Brain microvascular endothelial cell (primary cell): ENCODE results near the gene PTPN14.

Experiments used
- DNase-seq: peaks from one replicate; pipeline ENCODE4 v3.0.0-alpha.2; 2020
- H3K27ac ChIP-seq: fragments of 250-450 bp; sonication (Bioruptor Pico); 2 replicates; pipeline ENCODE4 v1.5.1; 2020; ENCODE audit warnings: mild to moderate bottlenecking, moderate library complexity
- H3K27me3 ChIP-seq: fragments of 250-450 bp; sonication (Bioruptor Pico); replicated peaks from 2 replicates; pipeline ENCODE4 v1.5.1; 2020; ENCODE audit warnings: mild to moderate bottlenecking
- H3K36me3 ChIP-seq: fragments of 250-450 bp; sonication (Bioruptor Pico); replicated peaks from 2 replicates; pipeline ENCODE4 v1.5.1; 2020; ENCODE audit warnings: mild to moderate bottlenecking
- H3K4me3 ChIP-seq: 2 replicates; pipeline ENCODE4 v1.5.1; 2011; ENCODE audit warnings: low read depth, mild to moderate bottlenecking, control low read depth, low read length, moderate library complexity
- CTCF ChIP-seq: IDR thresholded peaks from 2 replicates; pipeline ENCODE4 v1.5.1; 2011; ENCODE audit warnings: low read depth, mild to moderate bottlenecking, moderate library complexity, low read length, control low read depth, inconsistent platforms; ENCODE audit errors: missing control alignments
- in situ Hi-C: cut with HindIII; loops from 2 replicates; pipeline ENCODE4 v1.10.0; 2017; ENCODE audit warnings: low sequenced_read_pairs, low pct_ligation_motif_present

The PTPN14 gene

GRCh38 chr1:214449371-214449770, 102.0 kb downstream of the PTPN14 start:
- no peaks in the 10 kb centered on the region for H3K27me3 ChIP-seq
- no peak overlapping the region for H3K4me3 ChIP-seq
- in situ Hi-C loops = no loop called here
- DNase-seq = no peak
- no peak for TF ChIP-seq CTCF
- no peak overlapping the region for H3K27ac ChIP-seq
- H3K36me3 ChIP-seq = no peaks in the 10 kb centered on the region

GRCh38 chr1:214448536-214448935, 102.9 kb downstream of the PTPN14 start:
- Histone ChIP-seq H3K4me3 (no peak overlapping the region), H3K27ac (no peak overlapping the region), H3K36me3 (no peaks in the 10 kb centered on the region), H3K27me3 (no peaks in the 10 kb centered on the region)
- in situ Hi-C loops = no loop called here
- DNase-seq = no peak
- no peak for TF ChIP-seq CTCF

GRCh38 chr1:214447557-214447871, 103.9 kb downstream of the PTPN14 start:
- Histone ChIP-seq H3K27ac (peak overlapping the region; percentile 93), H3K36me3 (no peaks in the 10 kb centered on the region), H3K27me3 (no peaks in the 10 kb centered on the region), H3K4me3 (no peak overlapping the region)
- no peak for TF ChIP-seq CTCF
- in situ Hi-C loops = no loop called here
- DNase-seq = no peak

DNA sequence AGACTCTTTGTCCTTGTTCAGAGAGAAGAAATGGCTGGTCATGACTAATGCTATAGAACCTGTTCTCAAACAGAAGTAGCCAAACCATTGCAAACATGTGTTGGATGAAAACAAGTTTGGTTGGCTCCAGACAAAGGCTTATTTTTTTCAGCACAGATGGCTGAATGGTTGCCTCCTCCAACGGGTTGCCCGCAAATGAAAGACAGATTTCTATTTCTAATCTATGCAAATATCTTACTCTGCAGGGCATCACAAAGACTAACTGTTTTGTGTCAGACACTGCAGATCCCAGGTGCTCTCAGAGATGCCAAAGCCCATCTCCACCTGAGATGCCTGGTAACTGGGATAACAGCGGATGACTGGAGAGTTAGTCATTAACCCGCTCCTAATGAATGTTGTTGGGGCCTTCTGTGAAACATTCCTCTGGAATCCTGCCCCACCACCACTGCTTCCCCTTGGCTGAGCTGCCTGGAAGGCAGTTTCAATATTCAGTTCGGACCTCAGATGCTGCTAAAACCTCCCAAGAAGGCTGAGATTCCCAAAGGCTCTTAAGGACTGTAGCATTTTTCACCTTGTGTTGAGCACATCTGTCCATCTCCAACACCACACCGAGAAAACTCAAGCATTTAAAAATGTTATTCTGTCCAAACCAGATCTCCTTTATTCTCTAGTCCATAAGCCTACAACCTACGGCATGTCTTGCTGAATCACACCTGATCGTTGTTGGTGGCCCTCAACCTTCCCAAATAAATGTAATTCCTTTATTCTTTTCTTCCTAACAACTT, 104.4 kb downstream of the PTPN14 start:
- Histone ChIP-seq H3K27ac (peak overlapping the region; percentile 93), H3K36me3 (no peaks in the 10 kb centered on the region), H3K27me3 (no peaks in the 10 kb centered on the region), H3K4me3 (peak overlapping the region; percentile 13)
- peak; percentile 89 for DNase-seq
- in situ Hi-C loops = no loop called here
- TF ChIP-seq CTCF = no peak

GRCh38 chr1:214445831-214446614, 105.4 kb downstream of the PTPN14 start:
- TF ChIP-seq CTCF = no peak
- Histone ChIP-seq H3K27me3 (no peaks in the 10 kb centered on the region), H3K4me3 (no peak overlapping the region), H3K27ac (peak overlapping the region; percentile 93), H3K36me3 (no peaks in the 10 kb centered on the region)
- peak; percentile 40 for DNase-seq
- in situ Hi-C loops = no loop called here

GRCh38 chr1:214445199-214445598, 106.2 kb downstream of the PTPN14 start:
- Histone ChIP-seq H3K27me3 (no peaks in the 10 kb centered on the region), H3K4me3 (no peak overlapping the region), H3K27ac (peak overlapping the region; percentile 93), H3K36me3 (no peaks in the 10 kb centered on the region)
- DNase-seq = no peak
- no peak for TF ChIP-seq CTCF
- in situ Hi-C loops = no loop called here
